ENCODE measurements around the gene PJVK. TPM values are rescaled to one million over a fixed set of nuclear protein-coding genes. Genes with fewer than 3 reads are reported as not detected.

Gene PJVK
- polyA plus RNA-seq, 1 of the 3 experiments (the other 2 are of a cell fraction): 5.3 TPM

DNA sequence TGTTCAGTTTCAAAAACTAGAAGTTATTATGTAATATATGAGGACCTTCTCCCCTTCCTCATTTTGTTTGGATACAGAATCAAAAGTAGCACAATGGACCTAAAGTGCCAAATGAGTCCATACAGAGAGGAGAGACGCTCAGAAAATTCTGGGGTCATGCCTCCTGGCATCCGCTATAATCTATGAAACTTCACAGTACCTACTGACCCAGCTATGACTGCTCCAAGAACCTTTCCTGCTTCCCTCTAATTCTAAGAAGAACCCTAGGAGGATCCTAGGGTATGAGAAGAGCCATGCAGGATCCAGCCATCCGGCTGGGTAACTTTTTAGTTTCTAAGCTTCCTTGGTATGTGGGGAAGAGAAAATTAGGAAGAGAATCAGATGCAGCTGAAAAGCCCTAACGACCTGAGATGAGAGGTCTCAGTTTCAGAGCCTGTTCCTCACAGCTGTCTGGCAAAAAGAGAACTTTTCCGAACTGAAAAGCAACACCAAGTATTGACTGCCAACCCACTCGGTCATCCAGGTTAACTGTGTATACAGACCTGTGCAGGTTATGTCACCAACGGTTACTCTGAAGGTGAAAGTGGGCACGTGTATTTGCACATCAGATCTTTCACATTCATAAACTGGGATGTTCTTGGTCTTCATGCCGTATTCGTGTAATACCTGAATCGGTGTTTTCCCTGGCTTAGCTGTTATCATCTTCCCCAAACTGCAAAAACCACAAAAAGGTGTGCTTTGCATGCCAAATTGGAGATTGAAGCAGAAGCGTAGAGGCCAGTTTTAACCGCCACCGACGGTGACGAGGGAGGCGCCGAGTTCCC lies 1.3 kb upstream of the PJVK start:
- ChIA-PET CTCF (interaction anchor here (4.0 kb wide), 1 partner anchor 35 kb away, joined by 22 read pairs; no protein-coding TSS in a partner anchor), POLR2A (interaction anchor here (1.2 to 1.8 kb wide), 2 partner anchors 29 to 36 kb away, joined by 4 to 8 read pairs; no protein-coding TSS in a partner anchor)
- Histone ChIP-seq H2AFZ (ENCODE audit: low read depth) (peak overlapping the region; percentile 64), H3K36me3 (replicated peaks in 1 of 2; ENCODE audit: control insufficient read depth in 1 of 2, insufficient read depth in 2 of 2, low read length in 1 of 2) (peaks cover 22 to 33% of the 10 kb centered on the region in 2 experiments), H3K27me3 (ENCODE audit: insufficient read depth) (no peaks in the 10 kb centered on the region), H3K79me2 (ENCODE audit: insufficient read depth) (peaks cover 54% of the 10 kb centered on the region), H3K9me3 (no peaks in the 10 kb centered on the region), H3K4me3 (ENCODE audit: low read depth in 2 of 2, low read length in 1 of 2) (peak overlapping the region; percentile 97 to 100), H3K9ac (peak overlapping the region; percentile 96), H3K4me2 (peak overlapping the region; percentile 99), H3K9me2 (no peaks in the 10 kb centered on the region), H4K20me1 (ENCODE audit: insufficient read depth) (peaks cover 21% of the 10 kb centered on the region), H3K27ac (ENCODE audit: low read depth in 2 of 2, low read length in 1 of 2) (peak overlapping the region; percentile 91 to 98; a peak in 3 of 4 replicates), H3F3A (replicated peaks; ENCODE audit: insufficient read depth) (peaks cover 4% of the 10 kb centered on the region), H3K4me1 (ENCODE audit: control insufficient read depth in 1 of 2, insufficient read depth in 2 of 2, low read depth in 1 of 2, low read length in 1 of 2) (peaks cover 0 to 22% of the 10 kb centered on the region in 2 experiments; a peak in 2 of 4 replicates)
- TF ChIP-seq SIN3A (IDR thresholded peaks at IDR 0.05; ENCODE audit: borderline replicate concordance, low read depth, low read length) (no peak), MEF2A (IDR thresholded peaks at IDR 0.05; ENCODE audit: borderline replicate concordance, low read depth) (no peak), EZH2phosphoT487 (IDR thresholded peaks at IDR 0.05; ENCODE audit: borderline replicate concordance, low read depth) (no peak), RXRA (IDR thresholded peaks at IDR 0.05; ENCODE audit: borderline replicate concordance, low read depth) (no peak), MXI1 (IDR thresholded peaks at IDR 0.05; ENCODE audit: low read depth, low read length) (no peak)
- TF ChIP-seq, protein P1, sequence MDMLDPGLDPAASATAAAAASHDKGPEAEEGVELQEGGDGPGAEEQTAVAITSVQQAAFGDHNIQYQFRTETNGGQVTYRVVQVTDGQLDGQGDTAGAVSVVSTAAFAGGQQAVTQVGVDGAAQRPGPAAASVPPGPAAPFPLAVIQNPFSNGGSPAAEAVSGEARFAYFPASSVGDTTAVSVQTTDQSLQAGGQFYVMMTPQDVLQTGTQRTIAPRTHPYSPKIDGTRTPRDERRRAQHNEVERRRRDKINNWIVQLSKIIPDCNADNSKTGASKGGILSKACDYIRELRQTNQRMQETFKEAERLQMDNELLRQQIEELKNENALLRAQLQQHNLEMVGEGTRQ (IDR thresholded peaks at IDR 0.05; ENCODE audit: borderline replicate concordance, low read depth, low read length): no peak
- TF ChIP-seq, protein P2, sequence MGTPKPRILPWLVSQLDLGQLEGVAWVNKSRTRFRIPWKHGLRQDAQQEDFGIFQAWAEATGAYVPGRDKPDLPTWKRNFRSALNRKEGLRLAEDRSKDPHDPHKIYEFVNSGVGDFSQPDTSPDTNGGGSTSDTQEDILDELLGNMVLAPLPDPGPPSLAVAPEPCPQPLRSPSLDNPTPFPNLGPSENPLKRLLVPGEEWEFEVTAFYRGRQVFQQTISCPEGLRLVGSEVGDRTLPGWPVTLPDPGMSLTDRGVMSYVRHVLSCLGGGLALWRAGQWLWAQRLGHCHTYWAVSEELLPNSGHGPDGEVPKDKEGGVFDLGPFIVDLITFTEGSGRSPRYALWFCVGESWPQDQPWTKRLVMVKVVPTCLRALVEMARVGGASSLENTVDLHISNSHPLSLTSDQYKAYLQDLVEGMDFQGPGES (IDR thresholded peaks at IDR 0.05; ENCODE audit: low read depth, low read length): no peak
- TF ChIP-seq, protein P3, sequence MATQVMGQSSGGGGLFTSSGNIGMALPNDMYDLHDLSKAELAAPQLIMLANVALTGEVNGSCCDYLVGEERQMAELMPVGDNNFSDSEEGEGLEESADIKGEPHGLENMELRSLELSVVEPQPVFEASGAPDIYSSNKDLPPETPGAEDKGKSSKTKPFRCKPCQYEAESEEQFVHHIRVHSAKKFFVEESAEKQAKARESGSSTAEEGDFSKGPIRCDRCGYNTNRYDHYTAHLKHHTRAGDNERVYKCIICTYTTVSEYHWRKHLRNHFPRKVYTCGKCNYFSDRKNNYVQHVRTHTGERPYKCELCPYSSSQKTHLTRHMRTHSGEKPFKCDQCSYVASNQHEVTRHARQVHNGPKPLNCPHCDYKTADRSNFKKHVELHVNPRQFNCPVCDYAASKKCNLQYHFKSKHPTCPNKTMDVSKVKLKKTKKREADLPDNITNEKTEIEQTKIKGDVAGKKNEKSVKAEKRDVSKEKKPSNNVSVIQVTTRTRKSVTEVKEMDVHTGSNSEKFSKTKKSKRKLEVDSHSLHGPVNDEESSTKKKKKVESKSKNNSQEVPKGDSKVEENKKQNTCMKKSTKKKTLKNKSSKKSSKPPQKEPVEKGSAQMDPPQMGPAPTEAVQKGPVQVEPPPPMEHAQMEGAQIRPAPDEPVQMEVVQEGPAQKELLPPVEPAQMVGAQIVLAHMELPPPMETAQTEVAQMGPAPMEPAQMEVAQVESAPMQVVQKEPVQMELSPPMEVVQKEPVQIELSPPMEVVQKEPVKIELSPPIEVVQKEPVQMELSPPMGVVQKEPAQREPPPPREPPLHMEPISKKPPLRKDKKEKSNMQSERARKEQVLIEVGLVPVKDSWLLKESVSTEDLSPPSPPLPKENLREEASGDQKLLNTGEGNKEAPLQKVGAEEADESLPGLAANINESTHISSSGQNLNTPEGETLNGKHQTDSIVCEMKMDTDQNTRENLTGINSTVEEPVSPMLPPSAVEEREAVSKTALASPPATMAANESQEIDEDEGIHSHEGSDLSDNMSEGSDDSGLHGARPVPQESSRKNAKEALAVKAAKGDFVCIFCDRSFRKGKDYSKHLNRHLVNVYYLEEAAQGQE (IDR thresholded peaks at IDR 0.05; ENCODE audit: low read depth, low read length): no peak
- TF ChIP-seq, protein P4, sequence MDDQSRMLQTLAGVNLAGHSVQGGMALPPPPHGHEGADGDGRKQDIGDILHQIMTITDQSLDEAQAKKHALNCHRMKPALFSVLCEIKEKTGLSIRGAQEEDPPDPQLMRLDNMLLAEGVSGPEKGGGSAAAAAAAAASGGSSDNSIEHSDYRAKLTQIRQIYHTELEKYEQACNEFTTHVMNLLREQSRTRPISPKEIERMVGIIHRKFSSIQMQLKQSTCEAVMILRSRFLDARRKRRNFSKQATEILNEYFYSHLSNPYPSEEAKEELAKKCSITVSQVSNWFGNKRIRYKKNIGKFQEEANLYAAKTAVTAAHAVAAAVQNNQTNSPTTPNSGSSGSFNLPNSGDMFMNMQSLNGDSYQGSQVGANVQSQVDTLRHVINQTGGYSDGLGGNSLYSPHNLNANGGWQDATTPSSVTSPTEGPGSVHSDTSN (IDR thresholded peaks at IDR 0.05): no peak
- no peak for DNase-seq
- 7% methylated on average over 16 of the region's 18 CpGs for WGBS (ENCODE audit: low lambda C conversion rate)

Data from SK-N-SH (cell line).